D341Med (cell line): Measurements from ENCODE around the gene TUFM.
"Not testable (repeated sequence)": the region's sequence is repeated elsewhere in the genome, so short reads cannot be mapped to it uniquely, and the experiment has no call there.

Experiments
- DNase-seq: peaks from one replicate; pipeline ENCODE4 v3.0.0; 2012; ENCODE audit warnings: low spot score

The TUFM gene

DNA sequence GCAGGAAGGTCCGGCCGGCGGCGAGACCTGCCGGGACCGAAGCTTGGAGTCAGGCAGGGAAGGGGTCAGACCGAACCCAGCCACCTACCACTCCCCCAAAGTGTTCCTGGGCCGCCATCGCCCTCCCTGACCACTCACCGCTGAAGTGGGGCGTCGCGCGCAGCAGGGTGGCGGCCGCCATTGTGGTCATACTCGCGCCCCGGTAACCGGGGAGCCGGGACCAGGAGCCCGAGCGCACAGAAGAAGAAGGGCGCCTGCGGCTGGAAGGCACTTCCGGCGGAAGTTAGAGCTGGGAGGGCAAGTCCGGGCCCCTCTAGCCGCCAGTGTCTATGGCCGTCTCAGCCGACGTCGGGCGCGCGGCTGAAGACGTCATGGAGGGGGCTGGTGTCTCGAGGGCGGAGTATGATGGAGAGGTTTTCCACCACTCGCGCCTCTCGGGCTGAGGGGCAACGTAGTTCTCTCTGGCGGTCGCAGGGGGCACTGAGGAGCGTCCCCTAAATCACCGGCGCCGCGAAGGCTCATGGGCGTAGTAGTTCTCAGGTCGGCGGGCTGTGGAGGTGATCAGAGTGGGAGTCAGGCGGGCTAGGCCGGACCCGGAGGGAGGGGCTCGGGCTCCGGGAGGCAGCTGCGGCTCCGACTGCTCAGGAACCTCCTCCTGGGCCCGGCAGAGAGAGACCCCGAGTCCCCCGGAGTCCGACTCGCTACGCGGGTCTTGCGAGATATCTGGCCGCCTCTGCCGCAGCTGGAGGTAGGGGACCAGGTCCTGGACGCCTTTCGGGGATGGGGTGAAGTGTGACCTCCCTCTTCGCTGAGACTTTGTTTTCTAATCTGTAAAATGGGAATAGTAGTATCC lies at the start of gene TUFM:
TUFM (minus strand) TSS at position 269 of the 853 bp plus-strand sequence; CDS start at position 190, 79 bp downstream.
- peak; percentile 94 for DNase-seq

DNA sequence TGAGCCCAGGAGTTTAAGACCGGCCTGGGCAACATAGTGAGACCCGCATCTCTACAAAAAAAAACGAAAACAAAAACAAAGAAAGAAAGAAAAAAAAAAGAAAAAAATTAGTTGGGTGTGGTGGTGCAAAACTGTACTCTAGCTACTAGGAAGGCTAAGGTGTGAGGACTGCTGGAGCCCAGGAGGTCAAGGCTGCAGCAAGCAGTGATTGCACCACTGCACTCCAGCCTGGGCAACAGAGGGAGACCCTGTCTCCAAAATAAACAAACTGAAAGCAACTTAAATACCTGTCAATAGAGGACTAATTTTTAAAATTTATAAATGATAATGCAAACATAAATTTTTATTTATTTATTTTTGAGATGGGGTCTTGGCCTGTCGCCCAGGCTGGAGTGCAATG lies 49.5 kb upstream of the TUFM start:
- DNase-seq: no peak

DNA sequence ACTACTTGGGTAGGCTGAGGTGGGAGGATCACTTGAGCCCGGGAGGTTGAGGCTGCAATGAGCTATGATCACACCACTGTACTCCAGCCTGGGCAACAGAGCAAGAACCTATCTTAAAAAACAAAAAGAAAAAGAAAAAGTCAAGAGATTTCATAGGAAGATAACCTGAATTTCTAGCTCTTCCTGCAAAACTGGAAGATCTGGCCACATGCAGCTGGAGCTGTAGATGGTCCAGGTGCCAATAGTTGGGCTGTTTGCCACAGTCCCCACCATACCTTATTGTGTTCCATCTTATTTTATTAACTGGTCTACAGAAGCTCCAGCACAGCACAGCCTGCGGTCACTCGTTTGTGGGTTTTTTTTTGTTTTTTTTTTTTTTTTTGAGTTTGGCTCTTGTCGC lies 47.1 kb upstream of the TUFM start:
- DNase-seq: no peak

DNA sequence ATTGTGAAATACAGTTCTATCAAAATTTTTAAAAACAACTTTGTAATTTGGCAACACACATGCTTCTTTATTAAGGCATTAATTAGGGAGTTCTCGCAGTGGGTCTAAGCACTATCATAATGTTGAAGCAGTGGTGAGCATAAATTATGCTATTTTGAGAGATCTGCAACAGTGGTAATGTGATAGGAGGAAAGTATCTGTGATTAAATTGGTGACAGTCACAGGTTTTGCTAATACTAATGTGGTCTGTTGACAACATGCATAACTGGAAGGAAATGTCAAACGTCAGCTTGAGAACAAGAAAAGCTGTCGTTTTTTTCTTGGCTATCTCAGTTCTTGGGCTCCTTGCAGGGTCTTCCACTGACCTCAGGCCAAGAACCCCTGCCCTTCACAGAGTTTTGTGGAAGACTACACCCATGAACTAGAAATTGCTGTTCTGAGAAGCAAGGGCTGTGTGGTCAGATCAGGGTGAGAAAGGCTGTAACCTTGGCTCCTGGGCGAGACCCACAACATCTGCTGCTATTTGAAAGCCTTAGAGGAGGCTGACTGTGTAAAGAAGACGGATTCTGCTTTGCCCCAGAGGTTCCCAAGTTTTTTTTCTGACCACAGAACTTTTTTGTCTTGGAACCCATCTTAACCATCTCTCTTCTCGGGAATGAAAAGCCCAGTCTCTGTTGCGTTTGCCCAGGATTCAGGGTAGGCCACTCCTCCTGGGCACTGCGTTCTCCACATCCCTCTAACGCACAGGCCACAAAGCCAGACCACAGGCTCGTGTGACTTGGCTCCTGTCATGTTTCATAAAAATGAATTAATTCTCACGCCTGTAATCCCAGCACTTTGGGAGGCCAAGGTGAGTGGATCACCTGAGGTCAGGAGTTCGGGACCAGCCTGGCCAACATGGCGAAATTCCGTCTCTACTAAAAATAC lies 46.1 kb upstream of the TUFM start:
- DNase-seq: no peak

DNA sequence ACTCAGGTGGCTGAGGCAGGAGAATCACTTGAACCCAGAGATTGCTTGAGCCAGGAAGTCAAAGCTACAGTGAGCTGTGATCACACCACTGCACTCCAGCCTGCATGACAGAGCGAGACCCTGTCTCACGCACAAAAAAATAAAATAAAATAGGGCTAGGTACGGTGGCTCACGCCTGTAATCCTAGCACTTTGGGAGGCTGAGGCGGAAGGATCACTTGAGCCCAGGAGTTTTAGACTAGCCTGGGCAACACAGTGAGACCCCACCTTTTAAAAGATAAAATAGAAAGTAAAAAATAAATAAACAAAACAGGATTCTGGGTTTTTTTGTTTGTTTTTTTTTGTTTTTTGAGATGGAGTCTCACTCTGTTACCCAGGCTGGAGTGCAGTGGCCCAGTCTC lies 44.2 kb upstream of the TUFM start:
- not testable (repeated sequence) for DNase-seq

DNA sequence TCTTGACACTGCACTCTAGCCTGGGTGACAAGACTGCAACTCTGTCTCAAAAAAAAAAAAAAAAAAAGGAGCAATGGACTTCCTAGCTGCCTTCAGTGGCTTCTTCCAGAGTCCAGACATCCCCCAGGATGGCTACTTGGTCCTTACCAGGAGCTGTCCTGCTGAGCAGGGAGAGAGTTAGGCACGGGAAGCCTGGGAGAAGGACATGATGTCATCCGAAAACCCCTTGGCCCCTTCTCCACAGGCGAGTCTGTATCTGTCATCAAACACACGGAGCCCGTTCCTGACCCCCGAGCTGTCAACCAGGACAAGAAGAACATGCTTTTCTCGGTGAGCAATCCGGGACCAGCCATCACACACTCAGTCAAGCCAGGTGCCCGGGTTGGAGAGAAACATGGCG lies 40.8 kb upstream of the TUFM start:
- DNase-seq: no peak

DNA sequence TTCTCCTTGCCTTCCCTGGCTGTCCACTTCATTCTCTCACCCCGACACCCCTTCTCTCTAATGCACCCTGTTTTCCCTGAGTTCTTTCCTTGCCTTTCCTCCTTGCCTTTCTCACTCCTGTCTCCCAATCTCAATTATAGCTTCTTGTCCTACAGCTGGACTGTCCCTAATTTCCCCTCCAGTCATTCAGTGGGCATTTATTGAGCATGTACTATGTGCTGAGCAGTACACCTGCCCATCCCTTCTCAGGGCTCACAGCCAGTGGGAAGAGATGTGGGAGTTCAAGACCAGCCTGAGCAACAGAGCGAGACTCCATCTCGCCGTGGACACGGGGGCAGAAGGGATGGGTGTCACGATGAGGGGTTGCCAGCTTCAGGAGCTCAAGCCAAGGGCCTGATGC lies 37.9 kb upstream of the TUFM start:
- no peak for DNase-seq

DNA sequence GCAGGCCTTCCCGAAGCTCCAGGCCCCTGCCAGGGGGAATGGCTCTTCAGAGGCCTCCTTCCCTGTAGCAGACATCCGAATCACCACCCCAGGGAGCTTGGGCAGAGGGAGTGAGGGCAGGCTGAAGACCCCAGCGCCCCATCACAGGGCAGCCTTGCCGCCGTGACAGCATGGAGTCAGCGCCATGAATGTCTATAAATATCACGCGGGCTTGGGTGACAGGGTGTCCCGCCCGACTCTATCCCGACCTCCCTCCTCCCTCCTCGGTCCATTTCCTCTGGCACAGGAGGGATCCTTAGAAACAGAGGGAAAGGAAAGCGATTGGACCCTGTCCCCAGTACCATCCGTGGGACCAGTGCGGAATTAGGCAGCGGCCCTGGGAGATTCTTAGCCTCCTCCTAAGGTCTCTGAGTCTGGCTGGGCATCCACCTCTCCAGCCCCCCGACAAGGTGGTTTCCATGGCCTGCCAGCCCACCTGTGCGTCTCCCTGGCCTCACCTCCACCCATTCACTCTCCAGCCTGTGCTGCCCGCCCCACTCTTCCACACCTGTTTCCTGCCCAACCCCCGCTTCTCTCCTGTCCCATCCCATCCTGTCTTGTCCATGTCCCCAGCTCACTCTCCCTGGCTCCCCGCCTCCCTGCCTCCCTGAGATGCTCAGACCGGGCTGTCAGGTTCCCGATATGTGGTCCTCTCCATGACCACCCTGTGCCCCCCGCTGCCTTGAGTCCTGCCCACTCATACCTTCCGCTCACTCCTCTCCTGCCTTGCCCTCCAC lies 37.3 kb upstream of the TUFM start:
- no peak for DNase-seq

DNA sequence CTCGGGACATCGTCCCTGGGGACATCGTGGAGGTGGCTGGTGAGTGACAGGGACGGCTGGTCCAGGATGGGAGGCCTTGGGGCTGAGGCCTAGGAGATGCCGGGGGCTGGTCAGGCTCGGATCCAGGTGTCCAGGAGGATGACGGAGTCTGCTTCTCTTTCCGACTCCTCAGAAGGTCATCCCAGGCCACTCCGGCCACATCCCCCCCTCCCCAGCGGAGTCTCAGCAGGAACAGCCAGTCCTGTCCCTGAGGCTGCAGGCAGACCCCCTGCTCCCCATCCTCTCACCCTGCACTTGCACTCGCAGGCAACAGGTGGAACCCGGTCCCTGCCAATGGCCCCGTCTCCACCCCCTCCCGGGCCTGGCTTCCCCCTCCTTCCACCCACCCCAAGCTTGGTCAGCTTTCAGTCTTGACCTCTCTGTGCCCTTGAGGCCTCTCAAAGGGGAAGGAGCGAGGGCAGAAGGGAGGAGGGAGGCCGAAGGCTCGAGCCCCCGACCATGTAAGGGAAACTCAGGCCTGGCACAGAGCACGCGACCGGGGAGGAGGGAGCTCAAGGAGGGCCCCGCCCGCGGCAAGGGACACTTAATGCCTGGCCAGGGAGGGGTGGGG lies 36.5 kb upstream of the TUFM start:
- DNase-seq: no peak

DNA sequence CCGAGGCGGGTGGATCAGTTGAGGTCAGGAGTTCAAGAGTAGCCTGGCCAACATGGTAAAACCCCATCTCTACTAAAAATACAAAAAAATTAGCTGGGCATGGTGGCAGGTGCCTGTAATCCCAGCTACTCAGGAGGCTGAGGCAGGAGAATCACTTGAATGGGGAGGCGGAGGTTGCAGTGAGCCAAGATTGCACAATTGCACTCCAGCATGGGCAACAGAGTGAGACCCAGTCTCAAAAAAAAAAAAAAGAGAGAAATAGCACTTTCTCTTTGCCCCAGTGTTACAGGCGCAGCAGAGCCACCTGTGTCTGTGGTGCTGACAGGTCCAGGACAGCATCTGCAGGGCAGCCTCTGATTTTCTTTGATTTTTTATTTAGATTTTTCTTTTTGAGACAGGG lies 35.4 kb upstream of the TUFM start:
- not testable (repeated sequence) for DNase-seq

DNA sequence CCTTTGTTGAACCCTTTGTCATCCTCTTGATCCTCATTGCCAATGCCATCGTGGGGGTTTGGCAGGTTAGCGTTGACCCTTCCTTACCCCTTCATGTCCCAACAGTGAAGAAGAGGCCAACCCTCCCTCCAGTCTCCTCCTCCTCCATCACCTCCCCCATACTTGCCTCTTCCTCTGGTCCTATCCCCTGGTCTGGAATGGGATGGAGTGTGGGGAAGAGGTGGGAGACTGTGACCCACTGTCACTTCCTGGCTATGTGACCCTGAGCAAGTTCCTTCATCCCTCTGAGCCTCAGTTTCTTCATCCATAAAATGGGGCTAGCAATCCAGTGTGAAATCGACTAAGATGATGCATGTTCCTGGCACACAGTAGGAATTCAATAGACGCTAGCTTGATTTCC lies 34.8 kb upstream of the TUFM start:
- no peak for DNase-seq

DNA sequence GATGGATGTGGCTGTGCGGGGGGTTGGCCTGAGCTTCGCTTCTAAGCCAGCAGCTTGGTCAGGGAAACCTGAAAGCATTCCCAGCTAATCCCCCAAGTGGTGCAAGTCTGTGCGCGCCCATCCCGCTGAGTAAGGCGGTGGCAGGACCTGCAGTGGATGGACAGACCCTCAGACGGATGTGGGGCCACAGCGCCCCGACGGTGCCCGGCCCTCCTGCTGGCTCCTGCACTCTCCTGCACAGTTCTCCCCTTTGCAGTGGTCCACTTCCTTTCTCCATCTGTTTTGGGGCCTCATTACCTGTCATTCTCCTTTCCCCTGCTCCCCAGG lies 34.4 kb upstream of the TUFM start:
- no peak for DNase-seq

DNA sequence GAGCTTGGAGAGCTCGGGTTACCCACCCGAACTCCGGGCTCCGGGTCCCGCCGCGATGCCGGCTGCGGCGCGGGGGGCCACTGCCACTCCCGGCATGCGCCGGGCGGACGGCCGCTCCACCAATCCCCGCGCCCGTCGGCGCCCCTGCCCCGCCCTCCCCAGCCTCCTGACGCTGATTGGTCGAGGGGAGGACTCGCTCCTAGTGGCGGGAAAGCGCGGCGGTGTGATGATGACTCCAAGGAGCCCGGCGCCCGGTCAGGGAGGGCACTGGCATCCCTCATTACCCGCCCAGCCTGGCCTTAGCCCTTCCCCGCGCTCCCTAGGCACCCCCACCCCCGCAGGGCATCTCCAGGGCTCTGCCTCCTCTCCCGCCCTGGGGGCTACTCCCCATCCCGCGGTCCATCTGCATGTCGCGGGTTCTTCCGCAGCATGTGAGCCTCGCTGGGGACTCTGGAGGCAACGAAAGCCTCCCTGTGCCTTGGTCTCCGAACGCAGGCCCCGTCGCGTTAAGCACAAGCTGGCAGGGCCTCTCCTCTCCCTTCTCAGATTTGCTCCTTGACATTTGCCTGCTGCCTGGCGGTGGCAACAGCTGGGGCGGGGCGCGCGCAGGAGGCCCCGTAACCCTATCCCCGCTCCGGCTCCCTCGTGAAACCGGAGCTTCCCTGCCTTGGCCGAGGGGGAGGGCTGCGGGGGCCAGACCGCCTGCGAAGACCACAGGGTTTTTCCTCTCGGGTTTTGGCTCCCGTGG lies 33.9 kb upstream of the TUFM start:
- peak; percentile 98 for DNase-seq

DNA sequence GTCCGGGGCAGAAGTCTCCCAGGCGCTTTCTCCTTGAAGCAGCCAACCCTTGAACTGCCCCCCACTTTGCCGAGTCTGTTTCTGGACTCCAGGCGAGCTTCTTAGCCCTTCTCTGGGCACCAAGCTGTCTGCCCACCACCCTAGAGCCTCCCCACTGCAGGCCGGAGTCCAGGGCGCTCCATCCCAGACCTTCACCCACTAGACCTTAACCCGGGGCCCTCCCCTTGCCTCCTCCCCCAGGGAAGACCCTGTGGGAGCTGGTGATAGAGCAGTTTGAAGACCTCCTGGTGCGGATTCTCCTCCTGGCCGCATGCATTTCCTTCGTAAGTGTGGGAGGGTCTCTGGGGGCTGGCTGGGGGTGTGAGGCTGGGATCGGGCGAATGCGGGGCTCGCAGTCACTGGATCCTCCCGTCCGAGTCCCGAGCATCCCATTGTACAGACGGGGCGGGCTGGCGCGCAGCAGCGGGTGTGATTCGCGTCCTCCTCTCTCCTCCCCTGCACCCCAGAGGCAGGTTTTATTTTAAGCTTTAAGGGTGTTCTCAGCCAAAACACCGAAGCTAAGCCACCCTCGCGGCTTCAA lies 33.2 kb upstream of the TUFM start:
- DNase-seq: no peak

DNA sequence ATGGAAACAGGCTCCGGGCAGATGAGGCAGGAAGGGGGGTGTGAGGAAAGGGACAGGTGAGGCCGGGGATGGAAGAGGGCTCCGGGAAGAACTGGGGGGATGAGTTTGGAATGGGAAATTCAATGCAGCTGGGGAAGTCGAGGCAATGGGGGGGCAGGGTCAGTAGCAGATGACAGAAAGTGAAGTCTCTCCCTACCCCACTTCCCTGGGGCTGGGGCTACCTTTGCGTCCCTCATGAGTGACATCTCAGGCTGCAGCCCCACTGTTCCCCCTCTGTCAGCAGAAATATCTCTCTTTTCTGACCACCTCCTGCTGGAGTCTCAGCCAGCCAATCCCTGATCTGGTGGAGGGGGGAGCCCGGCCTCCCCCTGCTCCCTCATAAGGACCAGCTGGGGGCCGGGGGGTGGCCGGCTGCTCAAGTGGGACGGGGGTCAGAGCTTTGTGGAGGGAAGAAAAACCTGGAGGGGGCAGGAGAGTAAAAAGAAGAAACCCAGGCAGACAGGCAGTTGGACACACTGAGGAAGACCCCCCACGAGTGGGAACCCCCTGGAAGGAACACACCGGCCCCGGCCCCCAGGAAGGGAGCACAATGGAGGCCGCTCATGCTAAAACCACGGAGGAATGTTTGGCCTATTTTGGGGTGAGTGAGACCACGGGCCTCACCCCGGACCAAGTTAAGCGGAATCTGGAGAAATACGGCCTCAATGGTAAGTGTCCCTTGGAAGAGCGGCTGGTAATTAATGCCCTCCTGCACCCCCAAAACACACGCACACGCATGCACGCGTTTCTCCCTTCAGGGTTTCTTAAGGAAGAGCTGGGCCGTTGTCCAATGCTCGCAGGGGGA lies 32.2 kb upstream of the TUFM start, which contains the start of gene ATP2A1:
ATP2A1 (plus strand) TSS at position 406 of the 844 bp plus-strand sequence; CDS start at position 590, 184 bp downstream.
- DNase-seq: no peak

DNA sequence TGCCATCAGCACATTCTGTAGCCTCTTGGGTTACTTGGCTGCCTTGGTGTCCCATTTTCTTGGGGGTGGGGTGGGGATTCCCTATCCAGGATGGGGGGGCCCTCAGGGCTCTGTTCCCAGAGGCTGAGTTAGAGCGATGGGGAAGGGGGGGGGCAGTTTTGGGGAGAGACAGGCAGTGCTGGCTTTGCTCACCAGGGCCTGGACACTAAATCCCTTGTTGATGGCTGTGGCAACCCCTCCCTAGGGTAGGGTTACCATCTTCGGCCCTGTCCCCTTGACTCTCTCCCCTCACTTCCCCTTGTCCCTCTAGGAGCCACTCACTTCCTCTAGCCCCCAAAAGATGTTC lies 31.5 kb upstream of the TUFM start:
- no peak for DNase-seq

DNA sequence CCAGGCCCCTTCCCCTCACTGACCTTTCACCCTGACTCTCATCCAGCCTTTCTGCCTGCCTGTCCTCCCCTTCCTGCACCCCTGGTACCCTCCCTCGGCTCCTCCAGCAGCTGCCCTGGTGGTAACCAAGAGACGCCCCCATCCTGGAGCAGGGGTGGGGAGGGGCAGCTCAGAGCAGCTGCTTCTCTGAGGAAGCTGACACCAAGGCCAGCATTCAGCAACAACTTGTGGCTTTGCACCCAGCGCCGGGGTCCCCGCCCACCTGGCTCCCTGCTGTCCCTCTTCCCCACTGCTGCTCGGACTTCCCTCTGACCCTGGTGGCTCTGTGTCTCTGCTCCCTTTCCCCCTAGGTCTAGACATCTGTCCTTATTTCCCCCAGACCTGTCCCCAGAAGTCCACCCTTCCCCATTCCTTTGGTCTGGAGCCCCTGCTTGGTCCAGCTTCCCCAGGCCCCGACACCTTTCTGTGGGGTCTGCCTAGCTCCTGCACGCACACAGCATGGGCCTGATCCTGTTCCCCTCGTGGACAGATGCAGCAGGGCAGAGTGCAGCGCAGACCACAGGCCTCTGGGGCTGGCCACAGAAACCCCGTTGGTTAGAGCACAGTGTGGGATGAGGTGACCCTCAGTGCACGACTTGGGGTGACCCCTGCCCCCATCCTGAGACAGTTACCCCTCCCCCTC lies 31.0 kb upstream of the TUFM start:
- no peak for DNase-seq

DNA sequence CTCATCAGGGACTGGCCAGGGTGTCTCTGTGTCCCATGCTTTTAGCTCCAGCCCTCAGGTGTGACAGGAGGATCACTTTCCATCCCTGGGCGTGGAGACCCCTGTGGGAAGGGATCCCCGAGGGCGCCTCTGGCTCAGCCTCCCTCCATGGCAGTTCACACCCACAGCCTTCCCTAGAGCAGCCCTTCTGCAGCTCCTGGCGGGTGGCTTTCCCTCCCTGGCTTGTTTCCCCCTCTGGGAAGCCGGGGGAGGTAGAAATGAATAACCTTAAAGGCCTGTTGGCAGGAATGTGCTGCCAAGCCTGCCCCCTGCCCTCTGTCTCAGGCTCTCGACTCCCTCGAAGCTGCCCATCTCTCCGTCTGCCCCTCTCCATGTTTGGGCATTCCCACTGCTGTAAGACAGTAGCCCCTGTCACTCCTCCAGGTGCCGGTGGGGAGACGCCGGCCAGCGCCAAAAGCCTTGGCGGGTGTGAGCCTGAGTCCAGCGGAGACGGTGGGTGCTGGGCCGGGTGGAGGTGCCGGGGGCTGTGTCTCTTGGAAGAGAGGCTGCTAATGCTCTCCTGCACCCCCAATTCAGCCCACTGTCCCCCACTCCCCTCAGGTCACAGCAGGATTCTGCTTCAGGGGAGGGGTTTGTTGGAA lies 30.0 kb upstream of the TUFM start:
- no peak for DNase-seq
